OCI-M2 (cell line): ENCODE data around the gene SOX5.
"Not testable (repeated sequence)": the region's sequence is repeated elsewhere in the genome, so short reads cannot be mapped to it uniquely, and the experiment has no call there.

Experiments
- DNase-seq: peaks from one replicate; lab custom pipeline; 2025; ENCODE audit not compliant: unreplicated experiment; lab: John Stamatoyannopoulos, UW

Gene SOX5

GRCh38 chr12:23843958-23844357 is 105.5 kb downstream of the SOX5 start:
- no peak for DNase-seq

- DNase-seq = no peak
Observed at GRCh38 chr12:23834076-23834475, 115.4 kb downstream of the SOX5 start.

GRCh38 chr12:23831739-23832138 is 117.7 kb downstream of the SOX5 start:
- no peak for DNase-seq

GRCh38 chr12:23830210-23830609 is 119.3 kb downstream of the SOX5 start:
- no peak for DNase-seq

GRCh38 chr12:23827353-23827752 is 122.1 kb downstream of the SOX5 start:
- DNase-seq = no peak

- not testable (repeated sequence) for DNase-seq
Observed at GRCh38 chr12:23825124-23825523, 124.3 kb downstream of the SOX5 start.

GRCh38 chr12:23824358-23824757 is 125.1 kb downstream of the SOX5 start:
- no peak for DNase-seq

GRCh38 chr12:23822883-23823282 is 126.6 kb downstream of the SOX5 start:
- not testable (repeated sequence) for DNase-seq

GRCh38 chr12:23817345-23817744 is 132.1 kb downstream of the SOX5 start:
- DNase-seq = no peak

- no peak for DNase-seq
Observed at GRCh38 chr12:23816394-23816851, 133.0 kb downstream of the SOX5 start.

- no peak for DNase-seq
Observed at GRCh38 chr12:23815810-23816209, 133.7 kb downstream of the SOX5 start.

- DNase-seq = no peak
Observed at GRCh38 chr12:23813206-23813605, 136.3 kb downstream of the SOX5 start.

GRCh38 chr12:23810329-23810902 is 139.1 kb downstream of the SOX5 start:
- no peak for DNase-seq

- DNase-seq = no peak
Observed at GRCh38 chr12:23803540-23803939, 145.9 kb downstream of the SOX5 start.

GRCh38 chr12:23795494-23795893 is 154.0 kb downstream of the SOX5 start:
- DNase-seq = no peak

GRCh38 chr12:23781118-23781517 is 168.4 kb downstream of the SOX5 start:
- DNase-seq = no peak

GRCh38 chr12:23775208-23775607 is 174.3 kb downstream of the SOX5 start:
- no peak for DNase-seq

GRCh38 chr12:23771240-23771949 is 178.1 kb downstream of the SOX5 start:
- DNase-seq = no peak

- DNase-seq = no peak
Observed at GRCh38 chr12:23770202-23770938, 179.1 kb downstream of the SOX5 start.

- no peak for DNase-seq
Observed at GRCh38 chr12:23767834-23768233, 181.6 kb downstream of the SOX5 start.

- no peak for DNase-seq
Observed at GRCh38 chr12:23763724-23764123, 185.7 kb downstream of the SOX5 start.

GRCh38 chr12:23760495-23760894 is 189.0 kb downstream of the SOX5 start:
- no peak for DNase-seq
